GM21515 (cell line): Measurements from ENCODE around the gene MCRIP1.

ENCODE experiments used
- ATAC-seq: cut with Tn5 transposase; IDR thresholded peaks from one replicate; pipeline ENCODE4 v1.9.1; 2021; ENCODE audit not compliant: unreplicated experiment

The MCRIP1 gene

GRCh38 chr17:81860756-81861568 lies 27.9 kb upstream of the MCRIP1 start:
- ATAC-seq: peak; percentile 76

DNA sequence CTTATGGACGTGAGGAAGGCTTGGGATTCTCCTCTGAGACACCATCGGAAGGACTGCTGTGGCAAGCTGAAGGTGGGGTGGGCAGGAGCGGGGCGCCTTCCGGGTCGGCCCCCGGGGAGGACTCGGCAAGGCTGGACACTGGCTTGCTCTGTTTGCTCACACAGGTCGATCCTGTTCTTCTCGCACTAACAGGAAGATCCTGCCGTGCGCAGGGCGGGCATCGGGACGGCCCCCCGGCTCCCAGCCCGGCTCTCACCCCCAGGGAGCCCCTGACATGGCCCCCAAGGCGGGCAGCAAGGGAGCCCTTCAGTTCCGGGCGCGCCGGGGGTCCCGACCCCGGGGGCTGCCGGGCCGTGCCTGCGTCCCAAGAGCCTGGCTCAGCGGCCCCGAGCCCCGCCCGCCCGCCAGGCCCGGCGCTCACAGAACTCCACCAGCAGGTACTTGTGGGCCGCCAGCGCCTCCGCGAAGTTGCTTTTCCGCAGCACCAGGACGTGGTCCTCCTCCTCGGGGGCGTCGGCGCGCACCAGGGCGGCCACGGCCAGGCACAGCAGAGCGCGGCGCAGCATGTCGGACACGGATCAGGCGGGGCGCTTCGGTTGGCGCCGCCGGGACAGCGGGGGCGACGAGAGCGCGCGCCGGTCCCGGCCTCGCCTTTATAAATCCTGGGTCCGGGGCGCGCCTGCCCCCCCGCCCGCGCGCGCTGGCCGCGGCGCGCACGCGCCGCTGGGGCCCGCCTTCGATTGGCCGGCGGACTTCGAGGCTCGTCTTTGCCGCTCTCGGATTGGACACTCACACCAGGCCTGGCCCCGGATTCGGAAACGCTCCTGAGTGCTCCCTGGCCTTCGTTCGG lies 27.0 kb upstream of the MCRIP1 start, which contains the start of gene P4HB:
Gene P4HB, minus strand, starts transcription at position 630 of the 850 bp plus-strand sequence. Its CDS starts 64 bp downstream, at position 566.
- ATAC-seq: peak; percentile 73

DNA sequence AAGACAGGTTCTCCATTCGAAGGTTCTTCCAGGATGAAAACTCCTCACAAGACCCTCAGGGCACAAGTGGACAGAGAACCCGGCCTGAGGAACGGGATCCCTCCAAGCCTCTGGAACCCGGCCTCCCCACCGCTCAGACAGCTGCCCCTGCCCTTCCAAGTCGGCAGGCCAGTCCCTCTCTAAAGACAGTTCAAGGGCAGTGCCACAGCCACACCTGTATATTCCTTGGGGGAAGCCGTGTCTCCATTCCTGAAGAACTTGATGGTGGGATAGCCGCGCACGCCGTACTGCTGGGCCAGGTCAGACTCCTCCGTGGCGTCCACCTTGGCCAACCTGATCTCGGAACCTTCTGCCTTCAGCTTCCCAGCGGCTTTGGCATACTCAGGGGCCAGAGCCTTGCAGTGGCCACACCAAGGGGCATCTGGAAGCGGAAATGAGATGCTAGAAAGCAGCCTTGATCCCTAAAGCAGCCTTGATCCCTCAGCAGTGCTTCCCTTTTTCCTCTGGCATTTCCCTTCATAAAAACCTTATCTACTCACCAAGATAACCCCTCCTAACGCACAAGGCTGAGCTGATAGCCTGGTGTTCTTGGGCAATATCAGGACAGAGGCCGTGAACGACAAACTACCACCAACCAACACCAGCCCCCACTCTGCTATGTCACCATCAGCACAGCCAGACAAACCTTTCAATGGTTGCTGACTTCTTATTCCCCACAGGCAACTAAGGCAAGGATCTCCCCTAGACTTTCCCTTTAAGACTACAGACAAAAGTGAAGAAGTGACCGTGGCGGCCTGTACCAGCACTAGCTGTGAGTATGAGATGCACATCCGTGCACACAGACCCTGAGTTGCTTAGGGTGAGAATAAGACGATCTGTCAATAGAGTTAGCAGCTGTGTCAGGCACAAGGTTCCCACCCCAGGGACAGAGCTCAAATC lies 26.1 kb upstream of the MCRIP1 start:
- ATAC-seq: no peak

DNA sequence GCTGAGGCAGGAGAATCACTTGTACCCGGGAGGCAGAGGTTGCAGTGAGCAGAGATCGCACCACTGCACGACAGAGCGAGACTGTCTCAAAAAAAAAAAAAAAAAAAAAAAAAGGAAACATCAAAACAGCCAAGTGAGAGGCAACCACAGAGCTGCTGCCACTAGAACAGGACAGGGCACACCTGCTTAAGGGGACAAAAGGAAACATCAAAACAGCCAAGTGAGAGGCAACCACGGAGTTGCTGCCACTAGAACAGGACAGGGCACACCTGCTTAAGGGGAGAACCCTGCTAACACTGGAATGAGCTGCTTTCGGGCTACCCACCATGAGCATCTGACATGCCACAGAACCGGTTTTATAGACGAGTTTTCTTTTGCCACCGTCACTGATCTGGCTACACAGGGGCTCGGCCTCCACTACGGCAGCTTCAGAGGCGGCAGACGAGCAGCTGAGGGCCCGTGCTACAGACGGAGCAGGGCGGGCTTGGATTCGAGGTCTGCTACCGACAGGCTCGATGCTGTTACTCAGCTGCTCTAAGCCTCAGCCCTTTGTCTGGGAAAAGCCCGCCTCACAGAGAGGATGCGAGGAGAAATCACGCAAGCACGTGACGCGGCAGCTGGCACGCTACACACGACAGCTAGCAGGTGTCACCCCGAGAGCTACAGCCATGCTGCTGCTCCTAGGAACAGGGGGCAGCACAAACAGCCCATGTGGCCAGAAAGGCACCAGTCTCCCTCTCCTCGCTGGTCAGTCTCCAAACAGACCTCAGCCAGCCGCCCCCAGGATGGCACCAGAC lies 25.3 kb upstream of the MCRIP1 start:
- ATAC-seq: no peak

DNA sequence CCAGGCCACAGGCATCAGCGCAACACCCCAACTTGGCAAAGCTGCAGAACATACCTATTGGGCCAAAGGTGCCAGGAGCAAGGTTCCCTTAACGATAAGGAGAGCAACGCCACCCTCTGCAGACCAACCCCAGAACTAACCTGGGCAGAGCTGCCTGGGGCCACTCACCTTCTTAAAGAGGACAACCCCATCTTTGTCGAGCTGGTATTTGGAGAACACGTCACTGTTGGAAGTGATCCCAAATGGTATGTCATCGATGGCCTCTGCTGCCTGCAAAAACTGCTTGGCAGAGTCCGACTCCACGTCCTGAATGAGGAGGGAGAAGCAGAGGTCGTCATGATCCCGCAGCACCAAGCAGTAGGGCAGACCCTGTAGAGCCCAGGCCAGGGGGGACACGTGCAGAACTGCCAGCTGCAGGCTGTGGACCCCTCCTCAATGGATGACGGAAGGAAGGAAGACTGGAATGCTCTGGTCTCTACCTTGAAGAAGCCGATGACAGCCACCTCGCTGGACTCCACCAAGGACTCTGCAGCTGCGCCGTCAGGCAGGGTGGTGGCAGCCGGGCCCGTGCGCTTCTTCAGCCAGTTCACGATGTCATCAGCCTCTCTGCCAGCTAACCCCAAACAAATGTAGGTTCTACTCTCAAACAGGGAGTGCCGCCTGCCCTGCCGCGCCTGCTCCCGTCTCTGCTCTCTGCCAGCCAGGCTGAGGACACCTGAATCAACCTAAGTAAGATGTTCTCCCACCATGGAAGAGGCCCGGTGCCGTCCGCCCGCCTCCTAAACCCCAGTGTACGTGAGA lies 22.1 kb upstream of the MCRIP1 start:
- no peak for ATAC-seq

DNA sequence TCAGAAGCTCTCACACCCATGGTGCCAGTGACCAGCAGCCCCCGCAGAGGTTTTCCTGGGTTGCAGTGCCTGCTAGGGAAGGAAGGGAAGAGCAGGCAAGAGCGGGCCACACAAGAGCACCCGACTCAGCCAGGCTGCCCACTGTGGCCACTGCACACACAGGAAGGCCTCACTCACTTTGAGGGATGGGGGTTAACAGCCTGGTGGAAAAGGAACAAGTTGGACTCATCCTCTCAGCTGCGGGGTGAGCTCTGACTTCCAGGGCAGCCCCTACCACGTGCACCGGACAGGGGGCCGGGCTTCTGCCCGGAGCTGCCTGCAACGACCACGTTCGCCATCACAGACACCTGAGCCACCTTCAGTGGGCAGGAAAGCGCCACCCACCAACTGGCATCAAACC lies 19.1 kb upstream of the MCRIP1 start:
- ATAC-seq: no peak

- no peak for ATAC-seq
These were observed 18.3 kb upstream of the MCRIP1 start for GRCh38 chr17:81851423-81851822.

DNA sequence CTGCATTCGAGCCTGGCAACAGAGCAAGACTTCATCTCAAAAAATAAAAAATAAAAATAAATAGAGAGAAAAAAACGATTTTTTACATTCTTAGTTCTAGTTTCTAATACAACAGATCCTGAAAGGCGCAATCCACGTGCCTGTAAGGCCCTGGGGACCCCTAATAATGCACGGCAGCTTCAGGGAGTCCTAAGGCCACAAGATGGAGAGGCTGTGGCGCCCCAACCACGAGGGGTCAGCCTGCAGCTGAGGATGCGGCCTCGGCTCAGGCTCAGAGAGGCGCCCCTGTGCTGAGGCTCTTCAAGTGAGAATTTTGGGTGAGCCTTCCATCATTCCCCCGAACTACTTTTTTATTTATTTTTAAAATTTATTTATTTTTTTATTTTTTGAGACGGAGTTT lies 16.4 kb upstream of the MCRIP1 start:
- no peak for ATAC-seq

DNA sequence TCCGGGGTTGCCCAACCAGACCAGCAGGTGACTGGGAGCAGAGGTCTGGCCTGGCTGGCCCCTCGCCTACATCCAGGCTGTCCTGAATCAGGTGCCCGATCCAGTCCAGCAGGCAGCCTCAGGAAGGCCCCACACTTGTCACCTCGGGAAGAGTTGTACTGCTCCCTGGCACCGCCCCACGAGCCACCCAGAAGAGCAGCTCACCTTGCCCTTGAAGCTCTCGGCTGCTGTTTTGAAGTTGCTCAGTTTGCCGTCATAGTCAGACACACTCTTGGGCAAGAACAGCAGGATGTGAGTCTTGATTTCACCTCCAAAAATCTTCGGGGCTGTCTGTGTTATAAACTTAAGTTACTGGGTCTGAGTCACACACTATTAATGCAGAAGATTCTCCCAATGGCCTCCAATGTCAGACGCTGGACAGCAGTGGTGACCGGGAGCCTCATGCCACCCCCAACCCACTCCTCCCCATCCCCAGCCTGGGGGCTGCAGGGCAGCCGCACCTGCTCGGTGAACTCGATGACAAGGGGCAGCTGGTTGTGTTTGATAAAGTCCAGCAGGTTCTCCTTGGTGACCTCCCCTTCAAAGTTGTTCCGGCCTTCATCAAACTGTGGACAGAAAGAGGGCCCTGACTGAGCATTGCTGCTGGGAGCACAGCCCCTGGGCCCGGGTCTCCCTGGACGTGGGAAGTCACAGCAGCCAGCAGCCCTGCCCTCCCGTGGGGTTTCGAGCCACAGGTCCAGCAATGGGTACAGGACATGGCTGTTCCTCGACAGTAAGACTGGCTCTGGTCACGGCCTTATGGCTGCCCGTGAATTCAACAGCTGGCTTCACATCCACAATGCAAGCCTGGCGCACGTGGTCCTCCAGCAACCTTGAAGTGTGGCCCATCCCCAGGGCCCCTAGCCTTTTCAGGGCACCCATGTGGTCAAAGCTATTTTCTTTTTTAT lies 13.9 kb upstream of the MCRIP1 start:
- no peak for ATAC-seq

DNA sequence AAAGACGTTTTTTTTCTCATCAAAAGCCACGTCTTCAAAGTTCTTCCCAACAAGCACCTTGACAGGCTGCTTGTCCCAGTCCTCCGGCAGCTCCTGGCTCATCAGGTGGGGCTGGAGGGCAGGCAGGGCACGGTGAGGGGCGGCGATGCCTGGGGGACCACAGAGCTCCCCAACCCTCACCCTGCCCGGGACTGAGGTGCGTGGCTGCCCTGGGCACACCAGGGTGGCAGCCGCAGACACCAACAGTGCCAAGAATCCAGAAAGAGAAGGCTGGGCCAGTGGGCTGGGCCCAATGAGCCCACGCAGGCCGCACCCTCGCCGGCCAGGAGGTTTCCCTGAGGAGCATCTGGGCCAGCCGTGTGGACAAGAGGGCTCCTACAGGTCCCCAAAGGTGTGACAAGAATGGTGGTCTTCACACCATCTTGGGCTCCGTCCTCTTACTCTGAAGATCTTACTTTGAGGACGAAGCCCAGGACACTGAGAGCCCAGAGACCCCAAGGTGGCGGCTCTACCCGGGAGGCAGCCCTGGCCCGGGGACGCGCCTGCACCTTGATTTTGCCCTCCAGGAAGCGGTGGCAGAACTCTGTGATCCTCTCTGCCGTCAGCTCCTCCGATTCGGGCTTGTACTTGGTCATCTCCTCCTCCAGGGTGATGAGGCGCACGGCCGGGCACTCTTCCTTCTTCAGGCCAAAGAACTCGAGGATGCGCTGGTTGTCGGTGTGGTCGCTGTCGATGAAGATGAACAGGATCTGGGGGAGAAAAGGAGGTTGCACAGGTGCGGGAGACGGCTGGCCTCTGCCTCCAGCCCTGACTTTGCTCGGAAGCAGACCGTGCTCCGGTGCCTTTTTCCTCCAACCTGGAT lies 13.0 kb upstream of the MCRIP1 start:
- ATAC-seq: no peak

DNA sequence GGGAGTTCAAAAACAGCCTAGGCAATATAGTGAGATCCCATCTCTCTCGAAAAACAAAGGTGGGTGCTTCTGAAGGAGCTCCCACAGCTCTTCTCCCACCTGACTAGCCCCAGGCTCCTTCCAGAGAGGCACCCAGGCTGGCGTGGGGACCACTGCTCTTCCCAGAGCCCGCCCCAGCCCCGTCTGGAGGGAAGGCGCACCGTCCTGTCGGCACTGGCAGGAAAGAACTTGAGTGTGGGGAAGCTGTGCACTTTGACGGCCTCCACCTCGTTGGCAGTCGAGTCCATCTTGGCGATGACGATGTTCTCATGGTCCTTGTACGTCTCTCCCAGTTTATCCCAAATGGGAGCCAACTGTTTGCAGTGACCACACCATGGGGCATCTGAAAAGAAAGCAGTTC lies 12.3 kb upstream of the MCRIP1 start:
- no peak for ATAC-seq

- no peak for ATAC-seq
These were observed 11.8 kb upstream of the MCRIP1 start for GRCh38 chr17:81844887-81845286.

DNA sequence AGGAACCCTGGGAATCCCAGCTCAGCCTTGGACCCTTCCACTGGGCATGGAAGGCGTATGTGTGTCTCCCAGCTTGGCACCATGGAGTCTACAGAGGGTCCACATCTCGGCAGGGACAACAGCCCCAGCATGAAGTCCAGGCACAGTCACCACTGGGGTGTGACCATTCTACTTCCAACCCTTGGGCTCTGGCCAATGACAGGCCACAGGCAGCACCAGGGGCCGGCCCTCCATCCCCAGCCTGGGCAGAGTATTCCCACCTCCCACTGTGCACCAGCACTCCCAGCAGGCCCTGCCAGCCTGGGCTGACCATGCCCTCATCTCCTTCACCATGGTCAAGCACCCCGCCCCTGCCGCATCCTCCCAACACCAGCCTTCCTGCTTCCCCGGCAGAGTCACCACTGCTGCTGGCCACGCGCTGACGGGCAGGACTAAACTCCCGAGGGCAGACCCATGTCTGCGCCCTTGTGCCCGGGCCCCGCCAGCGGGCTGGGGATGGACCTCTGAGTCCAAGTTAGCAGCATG lies 11.3 kb upstream of the MCRIP1 start:
- no peak for ATAC-seq

DNA sequence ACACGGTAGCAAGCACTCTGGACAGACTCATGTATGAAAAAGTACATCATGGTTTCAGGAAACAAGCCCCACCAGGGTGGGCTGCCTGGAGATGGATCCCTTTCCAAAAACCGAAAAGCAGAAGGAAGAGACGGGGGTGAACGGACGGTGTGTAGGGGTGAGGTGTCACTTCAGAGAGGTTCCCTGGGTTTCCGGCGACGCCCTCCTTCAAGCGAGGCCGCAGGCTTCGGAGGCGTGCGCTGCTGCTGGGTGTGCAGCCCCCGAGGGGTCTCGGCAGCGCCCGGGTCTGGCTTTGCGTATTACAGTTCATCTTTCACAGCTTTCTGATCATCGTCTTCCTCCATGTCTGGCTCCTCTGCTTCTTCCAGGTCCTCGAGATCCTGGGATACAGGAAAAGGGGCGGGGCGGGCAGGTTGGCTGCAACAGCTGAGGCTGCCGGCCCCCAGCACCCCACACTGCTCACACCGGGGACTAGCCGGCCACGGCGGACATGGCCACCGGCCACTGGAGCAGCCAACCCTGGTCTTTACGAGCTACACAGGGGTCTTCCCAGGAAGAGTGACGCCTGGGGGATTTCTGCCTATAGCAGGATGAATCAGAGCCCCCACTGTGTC lies 10.7 kb upstream of the MCRIP1 start:
- ATAC-seq: no peak

GRCh38 chr17:81842725-81843504 lies 9.8 kb upstream of the MCRIP1 start:
- no peak for ATAC-seq

DNA sequence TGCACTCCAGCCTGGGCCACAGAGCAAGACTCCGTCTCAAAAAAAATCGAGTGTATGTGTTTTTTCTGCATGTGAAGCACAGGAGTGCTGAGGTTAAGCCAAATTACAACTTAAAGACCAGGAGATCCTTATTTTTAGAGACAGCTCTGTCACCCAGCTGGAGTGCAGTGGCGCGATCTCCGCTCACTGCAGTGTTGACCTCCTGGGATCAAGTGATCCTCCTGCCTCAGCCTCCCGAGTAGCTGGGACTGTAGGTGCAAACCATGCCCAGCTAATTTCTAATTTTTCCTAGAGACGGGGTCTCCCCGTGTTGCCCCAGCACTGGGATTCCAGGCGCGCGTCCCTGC lies 9.3 kb upstream of the MCRIP1 start:
- ATAC-seq: no peak
